Trophoblast cell (in vitro differentiated cells and primary cell): ENCODE measurements around the gene BTBD9.
A peak's percentile ranks its signal among the peaks of the same experiment; 100 is the strongest.

ENCODE experiments used
- DNase-seq, 2 donors: peaks; one replicate each; pipeline ENCODE4 v3.0.0-alpha.2; 2016
- H2AFZ ChIP-seq: 2 replicates; pipeline ENCODE4 v1.6.1; 2013; ENCODE audit warnings: low read length, moderate library complexity, mild to moderate bottlenecking; ENCODE audit not compliant: insufficient read depth, poor library complexity
- H2AK5ac ChIP-seq: 2 replicates; pipeline ENCODE4 v1.6.1; 2013; ENCODE audit warnings: mild to moderate bottlenecking, low read length
- H2BK120ac ChIP-seq: 2 replicates; pipeline ENCODE4 v1.6.1; 2013; ENCODE audit warnings: low read length, mild to moderate bottlenecking, moderate library complexity; ENCODE audit not compliant: insufficient read depth, poor library complexity
- H2BK12ac ChIP-seq: 2 replicates; pipeline ENCODE4 v1.6.1; 2013; ENCODE audit warnings: mild to moderate bottlenecking, low read length, moderate library complexity
- H2BK5ac ChIP-seq: 2 replicates; pipeline ENCODE4 v1.6.1; 2013; ENCODE audit warnings: low read length, low read depth, moderate library complexity, mild to moderate bottlenecking; ENCODE audit not compliant: poor library complexity
- H3K14ac ChIP-seq: 2 replicates; pipeline ENCODE4 v1.6.1; 2013; ENCODE audit warnings: mild to moderate bottlenecking, low read length
- H3K18ac ChIP-seq: 2 replicates; pipeline ENCODE4 v1.6.1; 2013; ENCODE audit warnings: mild to moderate bottlenecking, low read length
- H3K23ac ChIP-seq: 2 replicates; pipeline ENCODE4 v1.6.1; 2013; ENCODE audit warnings: low read length
- H3K27ac ChIP-seq: 2 replicates; pipeline ENCODE4 v1.5.1; 2013; ENCODE audit warnings: low read depth, mild to moderate bottlenecking, inconsistent platforms, low read length, moderate library complexity
- H3K27me3 ChIP-seq: 2 replicates; pipeline ENCODE4 v1.6.1; 2013; ENCODE audit warnings: inconsistent platforms, mild to moderate bottlenecking, low read length, moderate library complexity; ENCODE audit not compliant: insufficient read depth
- H3K36me3 ChIP-seq, 2 experiments: 1 replicate in 1 of 2; 2 replicates in 1 of 2; pipeline ENCODE4 v1.6.1; 2013; ENCODE audit warnings: low read length in 2 of 2, mild to moderate bottlenecking in 2 of 2, moderate library complexity in 1 of 2; ENCODE audit not compliant: insufficient read depth in 2 of 2, control insufficient read depth in 1 of 2
- H3K4ac ChIP-seq: 2 replicates; pipeline ENCODE4 v1.6.1; 2013; ENCODE audit warnings: low read depth, mild to moderate bottlenecking, low read length, moderate library complexity
- H3K4me1 ChIP-seq, 2 experiments: 1 replicate in 1 of 2; 2 replicates in 1 of 2; pipeline ENCODE4 v1.6.1; 2013; ENCODE audit warnings: low read length in 2 of 2, mild to moderate bottlenecking in 2 of 2, moderate library complexity in 1 of 2; ENCODE audit not compliant: insufficient read depth in 2 of 2, control insufficient read depth in 1 of 2
- H3K4me2 ChIP-seq: 2 replicates; pipeline ENCODE4 v1.6.1; 2013; ENCODE audit warnings: inconsistent platforms, mild to moderate bottlenecking, low read length, moderate library complexity
- H3K4me3 ChIP-seq: 2 replicates; pipeline ENCODE4 v1.5.1; 2013; ENCODE audit warnings: mild to moderate bottlenecking, low read depth, low read length, inconsistent platforms
- H3K79me1 ChIP-seq: one replicate; pipeline ENCODE4 v1.6.1; 2013; ENCODE audit warnings: low read length
- H3K79me2 ChIP-seq: 2 replicates; pipeline ENCODE4 v1.6.1; 2013; ENCODE audit warnings: low read length, mild to moderate bottlenecking; ENCODE audit not compliant: control insufficient read depth, insufficient read depth, poor library complexity
- H3K9ac ChIP-seq: 2 replicates; pipeline ENCODE4 v1.6.1; 2013; ENCODE audit warnings: mild to moderate bottlenecking, low read length
- H3K9me3 ChIP-seq: 2 replicates; pipeline ENCODE4 v1.6.1; 2013; ENCODE audit warnings: low read depth, mild to moderate bottlenecking, control low read depth, inconsistent platforms, low read length; ENCODE audit not compliant: insufficient read depth
- H4K12ac ChIP-seq: 2 replicates; pipeline ENCODE4 v1.6.1; 2013; ENCODE audit warnings: low read depth, mild to moderate bottlenecking, low read length, moderate library complexity
- H4K8ac ChIP-seq: 2 replicates; pipeline ENCODE4 v1.6.1; 2013; ENCODE audit warnings: low read depth, mild to moderate bottlenecking, low read length, moderate library complexity
- H4K91ac ChIP-seq: one replicate; pipeline ENCODE4 v1.6.1; 2013; ENCODE audit warnings: low read depth, mild to moderate bottlenecking, low read length, moderate library complexity
- WGBS: extraction: QIAGEN DNeasy Blood & Tissue Kit; methylation state at CpG from one replicate; pipeline ENCODE4 v1.1.7; 2013; ENCODE audit warnings: missing lambda C conversion rate; ENCODE audit not compliant: insufficient read length, insufficient coverage; ENCODE audit errors: extremely low coverage; 5-methylcytosine and 5-hydroxymethylcytosine counted together

The BTBD9 gene

GRCh38 chr6:38571721-38572120, 68.0 kb downstream of the BTBD9 start:
- no peaks in the 10 kb centered on the region for H3K79me2 ChIP-seq
- whole genome bisulfite sequencing, result no CpG with 5 or more reads among the region's 1 CpG

GRCh38 chr6:38570750-38571149, 69.0 kb downstream of the BTBD9 start:
- no peaks in the 10 kb centered on the region for H3K79me2 ChIP-seq
- H4K12ac ChIP-seq, result no peak overlapping the region
- H3K79me1 ChIP-seq, result no peaks in the 10 kb centered on the region
- no peak overlapping the region for H3K14ac ChIP-seq
- no peak overlapping the region for H3K4me3 ChIP-seq
- no peak overlapping the region for H3K4ac ChIP-seq
- H2AK5ac ChIP-seq, result no peak overlapping the region
- no peaks in the 10 kb centered on the region for H3K36me3 ChIP-seq
- no peak overlapping the region for H2BK5ac ChIP-seq
- H3K9me3 ChIP-seq, result no peaks in the 10 kb centered on the region
- H3K27me3 ChIP-seq, result no peaks in the 10 kb centered on the region
- H3K27ac ChIP-seq, result no peak overlapping the region
- no peak overlapping the region for H3K23ac ChIP-seq
- H4K91ac ChIP-seq, result no peak overlapping the region
- no peak overlapping the region for H4K8ac ChIP-seq
- H3K18ac ChIP-seq, result no peak overlapping the region
- H3K4me1 ChIP-seq, result no peaks in the 10 kb centered on the region
- no peak overlapping the region for H3K9ac ChIP-seq
- peak in 1 of 2 donors; percentile 32 for DNase-seq
- no peak overlapping the region for H2AFZ ChIP-seq
- no peak overlapping the region for H2BK12ac ChIP-seq
- WGBS, result no CpG with 5 or more reads among the region's 2 CpGs
- H3K4me2 ChIP-seq, result no peak overlapping the region
- H2BK120ac ChIP-seq, result no peak overlapping the region

More at GRCh38 chr6:38571721-38572120, 68.0 kb downstream of the BTBD9 start:
- Histone ChIP-seq H3K9ac (no peak overlapping the region), H2BK5ac (no peak overlapping the region), H3K27ac (no peak overlapping the region), H3K4me2 (no peak overlapping the region), H3K4me3 (no peak overlapping the region), H2AFZ (no peak overlapping the region), H3K27me3 (no peaks in the 10 kb centered on the region), H2BK120ac (no peak overlapping the region), H3K4me1 (no peaks in the 10 kb centered on the region), H2AK5ac (no peak overlapping the region), H3K23ac (no peak overlapping the region), H3K79me1 (no peaks in the 10 kb centered on the region), H3K4ac (no peak overlapping the region), H3K9me3 (no peaks in the 10 kb centered on the region), H4K8ac (no peak overlapping the region), H3K18ac (no peak overlapping the region), H3K14ac (no peak overlapping the region), H3K36me3 (no peaks in the 10 kb centered on the region), H4K12ac (no peak overlapping the region), H4K91ac (no peak overlapping the region), H2BK12ac (no peak overlapping the region)
- no peak for DNase-seq

- DNase-seq, result no peak
- H2BK5ac ChIP-seq, result no peak overlapping the region
- no peak overlapping the region for H4K91ac ChIP-seq
- no peaks in the 10 kb centered on the region for H3K79me1 ChIP-seq
- H2BK12ac ChIP-seq, result no peak overlapping the region
- H3K9ac ChIP-seq, result no peak overlapping the region
- no peaks in the 10 kb centered on the region for H3K9me3 ChIP-seq
- H3K27me3 ChIP-seq, result no peaks in the 10 kb centered on the region
- no peak overlapping the region for H2AFZ ChIP-seq
- no peak overlapping the region for H4K12ac ChIP-seq
- WGBS, result no CpG with 5 or more reads among the region's 5 CpGs
- no peaks in the 10 kb centered on the region for H3K36me3 ChIP-seq
- no peaks in the 10 kb centered on the region for H3K79me2 ChIP-seq
- no peak overlapping the region for H3K14ac ChIP-seq
- no peak overlapping the region for H3K4me2 ChIP-seq
- no peak overlapping the region for H2AK5ac ChIP-seq
- no peaks in the 10 kb centered on the region for H3K4me1 ChIP-seq
- no peak overlapping the region for H4K8ac ChIP-seq
- no peak overlapping the region for H3K4ac ChIP-seq
- no peak overlapping the region for H3K27ac ChIP-seq
- no peak overlapping the region for H3K18ac ChIP-seq
- H2BK120ac ChIP-seq, result no peak overlapping the region
- no peak overlapping the region for H3K23ac ChIP-seq
- H3K4me3 ChIP-seq, result no peak overlapping the region
These were observed 72.3 kb downstream of the BTBD9 start for GRCh38 chr6:38567436-38567835.

GRCh38 chr6:38566295-38567030, 73.3 kb downstream of the BTBD9 start:
- no peak overlapping the region for H2AK5ac ChIP-seq
- H4K12ac ChIP-seq, result no peak overlapping the region
- no peak overlapping the region for H3K4me3 ChIP-seq
- no peak overlapping the region for H2BK12ac ChIP-seq
- H4K8ac ChIP-seq, result no peak overlapping the region
- no peak overlapping the region for H4K91ac ChIP-seq
- DNase-seq, result no peak
- WGBS, result no CpG with 5 or more reads among the region's 6 CpGs
- no peaks in the 10 kb centered on the region for H3K9me3 ChIP-seq
- no peaks in the 10 kb centered on the region for H3K79me1 ChIP-seq
- H2AFZ ChIP-seq, result no peak overlapping the region
- H3K4me1 ChIP-seq, result no peaks in the 10 kb centered on the region
- H3K23ac ChIP-seq, result no peak overlapping the region
- no peaks in the 10 kb centered on the region for H3K27me3 ChIP-seq
- H2BK5ac ChIP-seq, result no peak overlapping the region
- no peak overlapping the region for H3K14ac ChIP-seq
- no peaks in the 10 kb centered on the region for H3K36me3 ChIP-seq
- no peak overlapping the region for H3K27ac ChIP-seq
- no peak overlapping the region for H2BK120ac ChIP-seq
- H3K4ac ChIP-seq, result no peak overlapping the region
- no peak overlapping the region for H3K4me2 ChIP-seq
- no peaks in the 10 kb centered on the region for H3K79me2 ChIP-seq
- H3K18ac ChIP-seq, result no peak overlapping the region
- H3K9ac ChIP-seq, result no peak overlapping the region
